Lower lobe of right lung (tissue), 2 donors: ENCODE measurements around the gene PLAC1. TPM values are rescaled to one million over a fixed set of nuclear protein-coding genes. Genes with fewer than 3 reads are reported as not detected.
A peak's percentile ranks its signal among the peaks of the same experiment; 100 is the strongest.

Source experiments
- ATAC-seq, 2 donors: fragments of 200-7000 bp; cut with Tn5 transposase; one replicate each; pipeline ENCODE4 v1.9.1; 2020 to 2022; ENCODE audit warnings: mild to moderate bottlenecking in 2 of 2, moderate library complexity in 2 of 2
- DNase-seq: peaks from one replicate; pipeline ENCODE4 v3.0.0-alpha.2; 2020
- H3K27ac ChIP-seq: fragments of 200-600 bp; one replicate; pipeline ENCODE4 v1.8.0; 2022
- H3K27me3 ChIP-seq: fragments of 200-600 bp; one replicate; pipeline ENCODE4 v1.8.0; 2022; ENCODE audit warnings: low read depth
- H3K36me3 ChIP-seq: fragments of 200-600 bp; one replicate; pipeline ENCODE4 v1.8.0; 2022; ENCODE audit warnings: mild to moderate bottlenecking
- H3K4me1 ChIP-seq: fragments of 200-600 bp; one replicate; pipeline ENCODE4 v1.8.0; 2022
- H3K4me3 ChIP-seq: fragments of 200-600 bp; one replicate; pipeline ENCODE4 v1.8.0; 2022; ENCODE audit warnings: mild to moderate bottlenecking
- H3K9me3 ChIP-seq: fragments of 200-600 bp; one replicate; pipeline ENCODE4 v1.8.0; 2022
- CTCF ChIP-seq: fragments of 200-600 bp; IDR thresholded peaks from one replicate; pipeline ENCODE4 v1.8.0; 2022; ENCODE audit warnings: antibody characterized with exemption, mild to moderate bottlenecking
- intact Hi-C: fragments of 100-400 bp; cut with DNase I; formaldehyde crosslinking; loops from one replicate; pipeline ENCODE4 v1.11.0; 2022
- total RNA-seq: library from RNA; stranded (reverse); fragmentation: NEBNext Ultra II Directional; extraction: Animal tissue kit (Norgen Biotek cat#: 25700); gene quantifications from one replicate; pipeline ENCODE4 v1.2.1, GENCODE V29; 2021
- donor health status: DM: no; HTN: yes; CAD: no; lungs with severe emphysema.

The PLAC1 gene
- total RNA-seq, 1 donor from 2014 or later: not detected

- Histone ChIP-seq H3K36me3 (no peaks in the 10 kb centered on the region), H3K9me3 (no peaks in the 10 kb centered on the region), H3K27ac (no peak overlapping the region), H3K4me3 (no peak overlapping the region), H3K4me1 (no peaks in the 10 kb centered on the region), H3K27me3 (no peaks in the 10 kb centered on the region)
- ATAC-seq: no peak
- no peak for TF ChIP-seq CTCF
- DNase-seq: no peak
- intact Hi-C loops: no loop called here
Measured at GRCh38 chrX:134608153-134608552, 50.1 kb downstream of the PLAC1 start.

- intact Hi-C loops: no loop called here
- Histone ChIP-seq H3K9me3 (no peaks in the 10 kb centered on the region), H3K27ac (no peak overlapping the region), H3K27me3 (no peaks in the 10 kb centered on the region), H3K4me3 (no peak overlapping the region), H3K36me3 (no peaks in the 10 kb centered on the region), H3K4me1 (no peaks in the 10 kb centered on the region)
- DNase-seq: no peak
- TF ChIP-seq CTCF: no peak
- ATAC-seq: no peak
Measured at GRCh38 chrX:134607523-134607922, 50.7 kb downstream of the PLAC1 start.

GRCh38 chrX:134604701-134605311 lies 53.5 kb downstream of the PLAC1 start:
- ATAC-seq (peak in 1 of 2 donors; percentile 59), DNase-seq (peak; percentile 45)
- Histone ChIP-seq H3K9me3 (no peaks in the 10 kb centered on the region), H3K4me3 (no peak overlapping the region), H3K4me1 (no peaks in the 10 kb centered on the region), H3K27ac (no peak overlapping the region), H3K27me3 (no peaks in the 10 kb centered on the region), H3K36me3 (no peaks in the 10 kb centered on the region)
- intact Hi-C loops: no loop called here
- no peak for TF ChIP-seq CTCF

GRCh38 chrX:134603806-134604700 lies 54.2 kb downstream of the PLAC1 start:
- H3K27ac ChIP-seq: no peak overlapping the region
- peak in 1 of 2 donors; percentile 44 for ATAC-seq

GRCh38 chrX:134602410-134602809 lies 55.9 kb downstream of the PLAC1 start:
- ATAC-seq (no peak), DNase-seq (no peak)
- no peaks in the 10 kb centered on the region for H3K9me3 ChIP-seq
- intact Hi-C loops: no loop called here
- no peak for TF ChIP-seq CTCF
- H3K36me3 ChIP-seq: no peaks in the 10 kb centered on the region
- H3K4me3 ChIP-seq: no peak overlapping the region
- H3K4me1 ChIP-seq: no peaks in the 10 kb centered on the region
- no peak overlapping the region for H3K27ac ChIP-seq
- H3K27me3 ChIP-seq: no peaks in the 10 kb centered on the region

More at GRCh38 chrX:134603806-134604700, 54.2 kb downstream of the PLAC1 start:
- H3K9me3 ChIP-seq: no peaks in the 10 kb centered on the region
- H3K27me3 ChIP-seq: no peaks in the 10 kb centered on the region
- no peak for TF ChIP-seq CTCF
- no peak overlapping the region for H3K4me3 ChIP-seq
- H3K36me3 ChIP-seq: no peaks in the 10 kb centered on the region
- DNase-seq: no peak
- no peaks in the 10 kb centered on the region for H3K4me1 ChIP-seq
- intact Hi-C loops: no loop called here
